HepG2 (cell line): Measurements from ENCODE around the gene MAPK8IP3. TPM values are rescaled to one million over a fixed set of nuclear protein-coding genes. Genes with fewer than 3 reads are reported as not detected.

Experiments used
- GABPB1 ChIP-seq: IDR thresholded peaks from 2 replicates; pipeline ENCODE4 v1.6.1; 2016; ENCODE audit warnings: mild to moderate bottlenecking, missing genetic modification reagents, moderate library complexity, missing compliant biosample characterization
- JUND ChIP-seq: sonication (generic); formaldehyde crosslinking; IDR thresholded peaks from 2 replicates; pipeline ENCODE4 v1.8.0; 2022; ENCODE audit warnings: mild to moderate bottlenecking, missing genetic modification reagents
- KLF15 ChIP-seq: sonication (generic); formaldehyde crosslinking; IDR thresholded peaks from 2 replicates; pipeline ENCODE4 v1.8.1; 2023; ENCODE audit warnings: borderline replicate concordance, mild to moderate bottlenecking, inconsistent platforms, missing genetic modification reagents, mixed read lengths
- MYC ChIP-seq: sonication (generic); formaldehyde crosslinking; IDR thresholded peaks from 2 replicates; pipeline ENCODE4 v1.9.0; 2021; ENCODE audit warnings: missing genetic modification reagents, borderline replicate concordance
- NR2F2 ChIP-seq: IDR thresholded peaks from 2 replicates; pipeline ENCODE4 v1.6.1; 2012; ENCODE audit warnings: low read depth, inconsistent platforms, borderline replicate concordance
- RCOR2 ChIP-seq: IDR thresholded peaks from 2 replicates; pipeline ENCODE4 v1.6.1; 2016; ENCODE audit warnings: missing biosample characterization, missing genetic modification reagents
- RFXAP ChIP-seq: sonication (generic); formaldehyde crosslinking; IDR thresholded peaks from 2 replicates; pipeline ENCODE4 v1.4.0; 2020; ENCODE audit warnings: missing genetic modification reagents, borderline replicate concordance
- RXRB ChIP-seq: IDR thresholded peaks from 2 replicates; pipeline ENCODE4 v1.6.1; 2016; ENCODE audit warnings: borderline replicate concordance, missing genetic modification reagents, missing compliant biosample characterization
- SIN3B ChIP-seq: fragments of 150-350 bp; IDR thresholded peaks from 2 replicates; pipeline ENCODE4 v1.6.1; 2014; ENCODE audit warnings: low read length
- TARDBP ChIP-seq: sonication (generic); formaldehyde crosslinking; IDR thresholded peaks from 2 replicates; pipeline ENCODE4 v1.8.0; 2022; ENCODE audit warnings: mild to moderate bottlenecking, missing genetic modification reagents
- YY1 ChIP-seq: IDR thresholded peaks from 2 replicates; pipeline ENCODE4 v1.6.1; 2011; ENCODE audit warnings: low read length, low read depth, moderate library complexity, mild to moderate bottlenecking; ENCODE audit not compliant: insufficient read depth, insufficient replicate concordance
- ZNF772 ChIP-seq: sonication (generic); formaldehyde crosslinking; IDR thresholded peaks from 2 replicates; pipeline ENCODE4 v1.5.0; 2020; ENCODE audit warnings: mild to moderate bottlenecking, missing genetic modification reagents
- ZNF777 ChIP-seq: sonication (generic); formaldehyde crosslinking; IDR thresholded peaks from 2 replicates; pipeline ENCODE4 v1.4.0; 2020; ENCODE audit warnings: missing genetic modification reagents
- polyA plus RNA-seq, 8 experiments: library from polyadenylated mRNA; depleted of rRNA in 3 of 8; stranded (reverse) in 7 of 8; unstranded in 1 of 8; fragments of >200 nt; fragmentation: Illumina TruSeq in 4 of 8; extraction: Trizol in 4 of 8; gene quantifications; 2 replicates each; pipeline versions ENCODE4 v1.2.1 to v1.2.3, GENCODE V29; 2011 to 2016; ENCODE audit warnings: low read depth in 4 of 8, missing spikeins in 1 of 8, mixed read lengths in 1 of 8; ENCODE audit not compliant: insufficient read depth in 1 of 8
- total RNA-seq, 5 experiments: library from RNA; depleted of rRNA; stranded (reverse); fragments of >200 nt; fragmentation: Illumina TruSeq; extraction: Trizol; gene quantifications; 2 replicates each; pipeline ENCODE4 v1.2.3, GENCODE V29; 2016; ENCODE audit warnings: low read depth in 1 of 5
- TF ChIP-seq, protein P1 (sequence below), 2 experiments: sonication (generic) in 1 of 2; formaldehyde crosslinking in 1 of 2; IDR thresholded peaks; 2 replicates each; pipeline versions ENCODE4 v1.4.0 to v1.6.1; 2016 to 2020; ENCODE audit warnings: borderline replicate concordance in 1 of 2, low read depth in 1 of 2, mild to moderate bottlenecking in 1 of 2, missing genetic modification reagents in 1 of 2
- TF ChIP-seq, protein P2 (sequence below): sonication (generic); formaldehyde crosslinking; IDR thresholded peaks from 2 replicates; pipeline ENCODE4 v1.5.0; 2020; ENCODE audit warnings: missing genetic modification reagents
- TF ChIP-seq, protein P3 (sequence below), 2 experiments: sonication (generic) in 1 of 2; formaldehyde crosslinking in 1 of 2; IDR thresholded peaks; 2 replicates each; pipeline versions ENCODE4 v1.6.1 to v1.9.0; 2014 to 2022; ENCODE audit warnings: antibody characterized with exemption in 1 of 2, borderline replicate concordance in 1 of 2, inconsistent platforms in 1 of 2, low read depth in 1 of 2, missing genetic modification reagents in 1 of 2

MAPK8IP3 gene
- total and polyA plus RNA-seq, 2 of the 13 experiments (the other 11 are each of a cell fraction or from before 2014, with no cell fraction given) = 25.1 to 41.7 TPM

DNA sequence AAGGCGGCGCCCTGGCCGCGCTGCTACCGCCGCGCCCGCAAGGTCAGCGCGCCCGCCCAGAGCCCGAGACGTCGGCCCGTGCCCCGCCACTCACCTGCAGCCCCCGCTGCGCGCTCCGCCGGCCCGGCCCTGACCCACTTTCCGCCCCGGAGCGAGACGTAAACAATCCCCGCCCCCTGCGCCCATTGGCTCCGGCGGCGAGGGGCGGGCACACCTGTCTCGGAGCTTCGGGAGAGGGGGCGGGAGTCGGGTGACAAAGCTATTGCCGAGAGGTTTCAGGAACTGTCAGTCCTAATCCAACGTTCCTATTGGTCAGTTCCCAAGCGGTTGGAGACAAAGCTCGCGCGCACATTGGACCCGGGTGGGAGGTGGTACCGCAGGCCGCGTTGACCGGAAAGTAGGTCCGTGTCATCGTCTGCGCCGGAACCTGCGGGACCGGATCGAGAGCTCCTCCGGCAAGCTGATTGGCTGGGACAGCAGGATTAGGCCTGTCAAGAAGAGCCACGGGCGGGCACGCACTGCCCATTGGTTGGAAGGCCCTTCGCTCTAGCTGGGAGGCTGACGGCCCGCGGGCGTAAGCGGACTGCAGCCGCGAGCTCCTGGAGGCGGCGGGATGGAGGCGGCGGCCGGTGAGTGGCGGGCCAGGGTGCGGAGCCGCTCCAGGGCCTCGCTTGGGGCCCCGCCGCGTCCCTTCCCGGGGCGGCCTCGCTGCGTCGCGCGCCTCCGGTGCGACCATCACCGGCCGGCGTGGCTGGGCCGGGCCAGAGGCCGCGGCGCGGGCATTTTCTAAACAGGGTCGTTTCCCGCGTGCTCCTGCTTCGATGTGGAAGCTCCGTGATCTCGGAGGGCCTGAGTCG lies 76.6 kb downstream of the MAPK8IP3 start, which contains the start of the genes NUBP2 and SPSB3 (continued):
- TF ChIP-seq, protein P1, sequence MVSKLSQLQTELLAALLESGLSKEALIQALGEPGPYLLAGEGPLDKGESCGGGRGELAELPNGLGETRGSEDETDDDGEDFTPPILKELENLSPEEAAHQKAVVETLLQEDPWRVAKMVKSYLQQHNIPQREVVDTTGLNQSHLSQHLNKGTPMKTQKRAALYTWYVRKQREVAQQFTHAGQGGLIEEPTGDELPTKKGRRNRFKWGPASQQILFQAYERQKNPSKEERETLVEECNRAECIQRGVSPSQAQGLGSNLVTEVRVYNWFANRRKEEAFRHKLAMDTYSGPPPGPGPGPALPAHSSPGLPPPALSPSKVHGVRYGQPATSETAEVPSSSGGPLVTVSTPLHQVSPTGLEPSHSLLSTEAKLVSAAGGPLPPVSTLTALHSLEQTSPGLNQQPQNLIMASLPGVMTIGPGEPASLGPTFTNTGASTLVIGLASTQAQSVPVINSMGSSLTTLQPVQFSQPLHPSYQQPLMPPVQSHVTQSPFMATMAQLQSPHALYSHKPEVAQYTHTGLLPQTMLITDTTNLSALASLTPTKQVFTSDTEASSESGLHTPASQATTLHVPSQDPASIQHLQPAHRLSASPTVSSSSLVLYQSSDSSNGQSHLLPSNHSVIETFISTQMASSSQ (IDR thresholded peaks at IDR 0.05; ENCODE audit: low read depth) = 0 out of 2 replicates have a peak, but pooled peaks have one; percentile 11
- TF ChIP-seq, protein P1 (CRISPR knock-in tag; IDR thresholded peaks at IDR 0.05; ENCODE audit: borderline replicate concordance) = no peak
- no peak for TF ChIP-seq JUND (CRISPR knock-in tag)
- TF ChIP-seq KLF15 (CRISPR knock-in tag) = peak; percentile 45; the same call in 1 of the 2 replicates
- TF ChIP-seq, protein P2, sequence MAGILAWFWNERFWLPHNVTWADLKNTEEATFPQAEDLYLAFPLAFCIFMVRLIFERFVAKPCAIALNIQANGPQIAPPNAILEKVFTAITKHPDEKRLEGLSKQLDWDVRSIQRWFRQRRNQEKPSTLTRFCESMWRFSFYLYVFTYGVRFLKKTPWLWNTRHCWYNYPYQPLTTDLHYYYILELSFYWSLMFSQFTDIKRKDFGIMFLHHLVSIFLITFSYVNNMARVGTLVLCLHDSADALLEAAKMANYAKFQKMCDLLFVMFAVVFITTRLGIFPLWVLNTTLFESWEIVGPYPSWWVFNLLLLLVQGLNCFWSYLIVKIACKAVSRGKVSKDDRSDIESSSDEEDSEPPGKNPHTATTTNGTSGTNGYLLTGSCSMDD (CRISPR knock-in tag) = no peak
- no peak for TF ChIP-seq RCOR2 (CRISPR knock-in tag)
- TF ChIP-seq YY1 = peak; percentile 59
- TF ChIP-seq MYC (CRISPR knock-in tag) = peak; percentile 55; the same call in 1 of the 2 replicates
- TF ChIP-seq RXRB (CRISPR knock-in tag) = peak; percentile 35
- no peak; the same call in 1 of the 2 replicates for TF ChIP-seq NR2F2
- TF ChIP-seq GABPB1 (CRISPR knock-in tag) = peak; percentile 97
- peak; percentile 46; the same call in 1 of the 2 replicates for TF ChIP-seq ZNF772 (CRISPR knock-in tag)
- peak; percentile 56; the same call in 1 of the 2 replicates for TF ChIP-seq TARDBP (CRISPR knock-in tag)
- peak; percentile 67; the same call in 1 of the 2 replicates for TF ChIP-seq SIN3B
- TF ChIP-seq, protein P3, sequence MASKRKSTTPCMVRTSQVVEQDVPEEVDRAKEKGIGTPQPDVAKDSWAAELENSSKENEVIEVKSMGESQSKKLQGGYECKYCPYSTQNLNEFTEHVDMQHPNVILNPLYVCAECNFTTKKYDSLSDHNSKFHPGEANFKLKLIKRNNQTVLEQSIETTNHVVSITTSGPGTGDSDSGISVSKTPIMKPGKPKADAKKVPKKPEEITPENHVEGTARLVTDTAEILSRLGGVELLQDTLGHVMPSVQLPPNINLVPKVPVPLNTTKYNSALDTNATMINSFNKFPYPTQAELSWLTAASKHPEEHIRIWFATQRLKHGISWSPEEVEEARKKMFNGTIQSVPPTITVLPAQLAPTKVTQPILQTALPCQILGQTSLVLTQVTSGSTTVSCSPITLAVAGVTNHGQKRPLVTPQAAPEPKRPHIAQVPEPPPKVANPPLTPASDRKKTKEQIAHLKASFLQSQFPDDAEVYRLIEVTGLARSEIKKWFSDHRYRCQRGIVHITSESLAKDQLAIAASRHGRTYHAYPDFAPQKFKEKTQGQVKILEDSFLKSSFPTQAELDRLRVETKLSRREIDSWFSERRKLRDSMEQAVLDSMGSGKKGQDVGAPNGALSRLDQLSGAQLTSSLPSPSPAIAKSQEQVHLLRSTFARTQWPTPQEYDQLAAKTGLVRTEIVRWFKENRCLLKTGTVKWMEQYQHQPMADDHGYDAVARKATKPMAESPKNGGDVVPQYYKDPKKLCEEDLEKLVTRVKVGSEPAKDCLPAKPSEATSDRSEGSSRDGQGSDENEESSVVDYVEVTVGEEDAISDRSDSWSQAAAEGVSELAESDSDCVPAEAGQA (IDR thresholded peaks at IDR 0.05; ENCODE audit: low read depth) = peak; percentile 89
- TF ChIP-seq, protein P3 (CRISPR knock-in tag; IDR thresholded peaks at IDR 0.05; ENCODE audit: borderline replicate concordance) = no peak
- TF ChIP-seq ZNF777 (CRISPR knock-in tag) = no peak
- 0 out of 2 replicates have a peak, but pooled peaks have one; percentile 26 for TF ChIP-seq RFXAP (CRISPR knock-in tag)
